DOHH2 (cell line): ENCODE results near the gene CTTN.

Experiments used
- H3F3A ChIP-seq: fragments of 200-600 bp; sonication (generic), shearing (Covaris generic); 2 replicates; pipeline ENCODE4 v1.6.0; 2016; ENCODE audit warnings: antibody characterized with exemption, mild to moderate bottlenecking; ENCODE audit not compliant: control insufficient read depth, insufficient read depth
- H3K27ac ChIP-seq: fragments of 200-600 bp; sonication (generic); 2 replicates; pipeline ENCODE4 v1.5.1; 2014; ENCODE audit warnings: low read depth, mild to moderate bottlenecking, low read length, moderate library complexity
- H3K27me3 ChIP-seq: fragments of 200-600 bp; sonication (generic); 2 replicates; pipeline ENCODE4 v1.6.1; 2014; ENCODE audit warnings: mild to moderate bottlenecking, low read length, mixed read lengths; ENCODE audit not compliant: control insufficient read depth
- H3K36me3 ChIP-seq: fragments of 200-600 bp; sonication (generic); 2 replicates; pipeline ENCODE4 v1.6.1; 2014; ENCODE audit warnings: mild to moderate bottlenecking, low read length, moderate library complexity, mixed read lengths; ENCODE audit not compliant: control insufficient read depth
- H3K4me1 ChIP-seq: fragments of 200-600 bp; sonication (generic); 2 replicates; pipeline ENCODE4 v1.6.1; 2014; ENCODE audit warnings: mild to moderate bottlenecking, low read length, mixed read lengths; ENCODE audit not compliant: control insufficient read depth
- H3K4me2 ChIP-seq: fragments of 200-600 bp; sonication (generic); 2 replicates; pipeline ENCODE4 v1.6.0; 2014; ENCODE audit warnings: mild to moderate bottlenecking, low read length, moderate library complexity
- H3K4me3 ChIP-seq: fragments of 200-600 bp; sonication (generic); 2 replicates; pipeline ENCODE4 v1.5.1; 2014; ENCODE audit warnings: mild to moderate bottlenecking, low read length, mixed read lengths
- H3K79me2 ChIP-seq: fragments of 200-600 bp; sonication (generic); 2 replicates; pipeline ENCODE4 v1.6.1; 2014; ENCODE audit warnings: mild to moderate bottlenecking, low read length, mixed read lengths; ENCODE audit not compliant: control insufficient read depth
- H3K9me2 ChIP-seq: fragments of 200-600 bp; sonication (generic); replicated peaks from 2 replicates; pipeline ENCODE4 v1.6.1; 2014; ENCODE audit warnings: mild to moderate bottlenecking, low read length, mixed read lengths; ENCODE audit not compliant: control insufficient read depth
- H3K9me3 ChIP-seq: fragments of 200-600 bp; sonication (generic); 2 replicates; pipeline ENCODE4 v1.6.1; 2014; ENCODE audit warnings: antibody characterized with exemption, low read length, mixed read lengths; ENCODE audit not compliant: control insufficient read depth, insufficient read depth
- H4K20me1 ChIP-seq: fragments of 200-600 bp; sonication (generic); 2 replicates; pipeline ENCODE4 v1.6.0; 2014; ENCODE audit warnings: low read depth, mild to moderate bottlenecking, antibody characterized with exemption, low read length, moderate library complexity; ENCODE audit not compliant: control insufficient read depth, insufficient read depth
- EZH2phosphoT487 ChIP-seq: fragments of 200-600 bp; sonication (generic); IDR thresholded peaks from 2 replicates; pipeline ENCODE4 v1.6.1; 2017; ENCODE audit warnings: borderline replicate concordance, mild to moderate bottlenecking, antibody characterized with exemption, low read length, moderate library complexity, mixed read lengths
- TF ChIP-seq, protein P1 (sequence below): fragments of 200-600 bp; sonication (generic); IDR thresholded peaks from one replicate; pipeline ENCODE4 v1.5.1; 2014; ENCODE audit warnings: antibody characterized with exemption, mild to moderate bottlenecking, low read depth, low read length; ENCODE audit not compliant: poor library complexity, severe bottlenecking

CTTN gene

DNA sequence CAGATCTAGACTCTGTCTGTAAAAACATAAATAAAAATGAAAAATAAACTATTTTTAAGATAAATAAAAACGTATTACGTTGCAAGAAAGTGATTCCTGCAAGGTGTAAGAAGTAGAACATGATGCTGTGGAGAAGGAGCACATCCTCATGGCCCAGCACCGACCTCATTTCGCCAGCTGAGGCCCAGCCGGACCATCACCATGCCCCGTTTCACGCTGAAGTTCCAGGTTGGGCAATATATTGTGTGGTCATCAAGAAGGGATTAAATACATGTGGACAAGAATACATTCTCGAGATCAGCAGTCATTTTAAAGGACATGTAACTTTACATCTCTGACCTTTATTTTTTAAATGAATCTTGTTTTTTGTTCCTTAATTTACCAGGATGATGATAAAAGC is 20.7 kb upstream of the CTTN start:
- peaks cover 48% of the 10 kb centered on the region for H3K36me3 ChIP-seq
- no peaks in the 10 kb centered on the region for H3K79me2 ChIP-seq
- H3K4me1 ChIP-seq: no peaks in the 10 kb centered on the region
- no peak overlapping the region for H3K4me3 ChIP-seq
- H3K27me3 ChIP-seq: no peaks in the 10 kb centered on the region
- H4K20me1 ChIP-seq: no peaks in the 10 kb centered on the region
- H3F3A ChIP-seq: no peaks in the 10 kb centered on the region
- H3K27ac ChIP-seq: no peak overlapping the region
- H3K4me2 ChIP-seq: no peak overlapping the region
- H3K9me3 ChIP-seq: no peaks in the 10 kb centered on the region
- no peaks in the 10 kb centered on the region for H3K9me2 ChIP-seq
- TF ChIP-seq, protein P1, sequence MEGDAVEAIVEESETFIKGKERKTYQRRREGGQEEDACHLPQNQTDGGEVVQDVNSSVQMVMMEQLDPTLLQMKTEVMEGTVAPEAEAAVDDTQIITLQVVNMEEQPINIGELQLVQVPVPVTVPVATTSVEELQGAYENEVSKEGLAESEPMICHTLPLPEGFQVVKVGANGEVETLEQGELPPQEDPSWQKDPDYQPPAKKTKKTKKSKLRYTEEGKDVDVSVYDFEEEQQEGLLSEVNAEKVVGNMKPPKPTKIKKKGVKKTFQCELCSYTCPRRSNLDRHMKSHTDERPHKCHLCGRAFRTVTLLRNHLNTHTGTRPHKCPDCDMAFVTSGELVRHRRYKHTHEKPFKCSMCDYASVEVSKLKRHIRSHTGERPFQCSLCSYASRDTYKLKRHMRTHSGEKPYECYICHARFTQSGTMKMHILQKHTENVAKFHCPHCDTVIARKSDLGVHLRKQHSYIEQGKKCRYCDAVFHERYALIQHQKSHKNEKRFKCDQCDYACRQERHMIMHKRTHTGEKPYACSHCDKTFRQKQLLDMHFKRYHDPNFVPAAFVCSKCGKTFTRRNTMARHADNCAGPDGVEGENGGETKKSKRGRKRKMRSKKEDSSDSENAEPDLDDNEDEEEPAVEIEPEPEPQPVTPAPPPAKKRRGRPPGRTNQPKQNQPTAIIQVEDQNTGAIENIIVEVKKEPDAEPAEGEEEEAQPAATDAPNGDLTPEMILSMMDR: no peak
- no peak for TF ChIP-seq EZH2phosphoT487

DNA sequence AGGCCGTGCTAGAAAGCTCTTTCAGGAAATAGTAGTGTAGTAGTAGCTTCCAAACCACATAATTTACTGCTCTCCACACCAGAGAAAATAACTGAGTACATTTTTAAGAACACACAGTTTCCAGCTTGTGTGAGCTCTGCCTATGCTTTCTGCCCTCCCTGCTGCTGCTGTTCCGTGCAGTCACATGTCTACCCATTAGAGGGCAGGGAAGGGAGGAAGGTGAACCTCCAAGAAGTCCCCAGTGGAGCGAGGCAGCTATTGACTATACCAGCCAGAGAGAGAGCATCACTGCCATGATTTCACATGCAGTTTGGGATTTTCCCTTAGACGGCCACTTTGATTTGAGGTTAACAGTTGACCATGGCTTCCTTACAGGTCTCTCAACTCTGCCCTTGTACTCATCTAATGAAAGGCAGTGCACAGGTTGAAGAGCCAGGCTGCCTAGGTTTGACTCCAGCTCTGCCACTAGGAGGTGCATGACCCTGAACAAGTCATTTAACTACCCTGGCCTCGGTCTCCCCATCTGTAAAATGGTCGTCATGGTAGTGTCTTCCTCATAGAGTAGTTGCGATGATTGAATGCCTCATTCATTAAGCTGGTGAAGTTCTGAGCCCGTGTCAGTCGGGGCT is 19.7 kb upstream of the CTTN start:
- Histone ChIP-seq H3K27ac (no peak overlapping the region), H3K4me3 (no peak overlapping the region), H3K27me3 (no peaks in the 10 kb centered on the region), H4K20me1 (no peaks in the 10 kb centered on the region; the same call in 1 of the 2 replicates), H3K9me2 (no peaks in the 10 kb centered on the region), H3F3A (no peaks in the 10 kb centered on the region), H3K4me1 (no peaks in the 10 kb centered on the region), H3K9me3 (no peaks in the 10 kb centered on the region), H3K79me2 (no peaks in the 10 kb centered on the region), H3K4me2 (no peak overlapping the region), H3K36me3 (peaks cover 42% of the 10 kb centered on the region)
- TF ChIP-seq EZH2phosphoT487: no peak
- TF ChIP-seq, protein P1: peak; percentile 27

DNA sequence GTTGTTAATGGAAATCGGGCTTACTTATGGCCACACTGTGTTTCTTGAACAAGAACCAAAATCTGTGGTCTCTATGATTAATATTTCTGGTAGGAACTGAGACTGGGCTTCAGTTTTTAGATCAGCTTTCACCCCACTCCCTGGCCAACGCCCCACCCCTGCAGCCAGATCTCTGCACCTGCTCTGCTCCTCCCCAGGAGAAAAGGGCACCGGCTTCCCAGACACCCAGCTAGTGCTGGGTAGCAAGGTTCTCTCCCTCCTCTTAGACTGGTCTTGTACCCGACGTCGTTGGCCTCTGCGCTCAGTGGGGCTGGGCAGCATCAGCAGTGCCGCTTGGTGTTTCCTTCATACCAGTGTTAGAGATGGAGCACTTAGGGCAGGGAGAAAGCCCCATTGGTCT is 17.0 kb upstream of the CTTN start:
- TF ChIP-seq EZH2phosphoT487: no peak
- TF ChIP-seq, protein P1: no peak
- Histone ChIP-seq H3K4me1 (no peaks in the 10 kb centered on the region), H3K4me2 (no peak overlapping the region), H3K4me3 (no peak overlapping the region), H3F3A (no peaks in the 10 kb centered on the region), H3K9me2 (no peaks in the 10 kb centered on the region), H3K27me3 (no peaks in the 10 kb centered on the region), H3K36me3 (peaks cover 25% of the 10 kb centered on the region), H4K20me1 (no peaks in the 10 kb centered on the region; the same call in none of the 2 replicates), H3K27ac (no peak overlapping the region), H3K9me3 (no peaks in the 10 kb centered on the region), H3K79me2 (no peaks in the 10 kb centered on the region)
